ENCODE results near the gene FOXP1. TPM values are rescaled to one million over a fixed set of nuclear protein-coding genes. Genes with fewer than 3 reads are reported as not detected.

The FOXP1 gene
- total RNA-seq, 4 donors from 2014 or later, result 13.2 to 46.6 (median 29.2) TPM

GRCh38 chr3:70914862-70915261 lies 668.7 kb downstream of the FOXP1 start:
- no peak overlapping the region for H3K27ac ChIP-seq
- H3K9me3 ChIP-seq, result no peaks in the 10 kb centered on the region
- intact Hi-C loops (cut with DNase I; ENCODE audit: low total_unique reads), result no loop called here
- H3K27me3 ChIP-seq, result no peaks in the 10 kb centered on the region
- no peak for TF ChIP-seq POLR2A (IDR thresholded peaks at IDR 0.05)
- TF ChIP-seq, protein P1, sequence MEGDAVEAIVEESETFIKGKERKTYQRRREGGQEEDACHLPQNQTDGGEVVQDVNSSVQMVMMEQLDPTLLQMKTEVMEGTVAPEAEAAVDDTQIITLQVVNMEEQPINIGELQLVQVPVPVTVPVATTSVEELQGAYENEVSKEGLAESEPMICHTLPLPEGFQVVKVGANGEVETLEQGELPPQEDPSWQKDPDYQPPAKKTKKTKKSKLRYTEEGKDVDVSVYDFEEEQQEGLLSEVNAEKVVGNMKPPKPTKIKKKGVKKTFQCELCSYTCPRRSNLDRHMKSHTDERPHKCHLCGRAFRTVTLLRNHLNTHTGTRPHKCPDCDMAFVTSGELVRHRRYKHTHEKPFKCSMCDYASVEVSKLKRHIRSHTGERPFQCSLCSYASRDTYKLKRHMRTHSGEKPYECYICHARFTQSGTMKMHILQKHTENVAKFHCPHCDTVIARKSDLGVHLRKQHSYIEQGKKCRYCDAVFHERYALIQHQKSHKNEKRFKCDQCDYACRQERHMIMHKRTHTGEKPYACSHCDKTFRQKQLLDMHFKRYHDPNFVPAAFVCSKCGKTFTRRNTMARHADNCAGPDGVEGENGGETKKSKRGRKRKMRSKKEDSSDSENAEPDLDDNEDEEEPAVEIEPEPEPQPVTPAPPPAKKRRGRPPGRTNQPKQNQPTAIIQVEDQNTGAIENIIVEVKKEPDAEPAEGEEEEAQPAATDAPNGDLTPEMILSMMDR (IDR thresholded peaks at IDR 0.05 in 4 of 5, conservative IDR thresholded peaks at IDR 0.05 in 1 of 5), result no peak
- no peak overlapping the region for H3K4me3 ChIP-seq
- no peak for ATAC-seq
- H3K36me3 ChIP-seq, result no peaks in the 10 kb centered on the region
- DNase-seq, result no peak
- no peaks in the 10 kb centered on the region for H3K4me1 ChIP-seq
- in situ Hi-C loops (cut with MboI; ENCODE audit: low sequenced_read_pairs in 4 of 4), result no loop called here

DNA sequence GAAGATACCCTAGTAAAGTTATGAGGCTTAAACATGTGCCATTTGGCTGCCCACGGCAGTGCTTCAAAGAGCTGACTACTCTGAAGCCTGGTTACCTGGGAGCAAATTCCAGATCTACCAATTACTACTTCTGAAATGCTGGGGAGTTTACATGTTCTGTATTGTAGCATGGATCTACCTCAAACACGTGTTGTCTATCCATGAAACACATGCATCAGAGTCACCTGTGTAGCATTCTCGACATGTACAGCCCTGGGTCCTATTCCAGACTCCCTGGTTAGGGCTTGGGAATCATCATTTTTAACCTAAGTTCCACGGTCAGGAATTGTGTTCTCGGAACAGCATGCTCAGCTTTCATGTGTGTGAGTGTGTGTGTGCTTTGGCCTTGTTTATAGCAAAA lies 671.8 kb downstream of the FOXP1 start:
- Histone ChIP-seq H3K27ac (no peak overlapping the region), H3K9me3 (no peaks in the 10 kb centered on the region), H3K27me3 (no peaks in the 10 kb centered on the region), H3K36me3 (no peaks in the 10 kb centered on the region), H3K4me1 (no peaks in the 10 kb centered on the region), H3K4me3 (no peak overlapping the region)
- TF ChIP-seq POLR2A (IDR thresholded peaks at IDR 0.05), result no peak
- TF ChIP-seq, protein P1 (IDR thresholded peaks at IDR 0.05 in 4 of 5, conservative IDR thresholded peaks at IDR 0.05 in 1 of 5), result no peak
- in situ Hi-C loops (cut with MboI; ENCODE audit: low sequenced_read_pairs in 4 of 4), result no loop called here
- no peak for DNase-seq
- intact Hi-C loops (cut with DNase I; ENCODE audit: low total_unique reads), result no loop called here
- ATAC-seq, result no peak

DNA sequence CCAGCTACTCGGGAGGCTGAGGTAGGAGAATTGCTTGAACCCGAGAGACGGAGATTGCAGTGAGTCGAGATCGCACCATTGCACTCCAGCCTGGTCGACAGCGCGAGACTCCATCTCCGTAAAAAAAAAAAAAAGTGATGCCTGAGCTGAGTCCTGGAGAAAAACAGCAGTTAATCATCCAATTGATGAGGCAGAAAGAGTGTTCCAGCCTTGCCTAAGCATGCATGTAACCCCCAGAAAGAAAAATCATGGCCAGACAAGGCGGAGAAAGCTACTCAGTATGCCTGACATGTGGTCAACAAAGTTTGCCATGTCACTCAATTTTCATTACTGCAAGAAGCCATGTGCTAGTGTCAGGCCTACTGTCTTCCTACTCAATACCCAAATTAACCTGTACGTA lies 678.0 kb downstream of the FOXP1 start:
- no peaks in the 10 kb centered on the region for H3K27me3 ChIP-seq
- intact Hi-C loops (cut with DNase I; ENCODE audit: low total_unique reads), result no loop called here
- ATAC-seq, result no peak
- H3K4me1 ChIP-seq, result no peaks in the 10 kb centered on the region
- in situ Hi-C loops (cut with MboI; ENCODE audit: low sequenced_read_pairs in 4 of 4), result no loop called here
- no peak for TF ChIP-seq POLR2A (IDR thresholded peaks at IDR 0.05)
- TF ChIP-seq, protein P1 (IDR thresholded peaks at IDR 0.05 in 4 of 5, conservative IDR thresholded peaks at IDR 0.05 in 1 of 5), result no peak
- H3K9me3 ChIP-seq, result no peaks in the 10 kb centered on the region
- H3K27ac ChIP-seq, result no peak overlapping the region
- no peak for DNase-seq
- no peak overlapping the region for H3K4me3 ChIP-seq
- no peaks in the 10 kb centered on the region for H3K36me3 ChIP-seq

MicroRNA genes within 50 kb of the gene (microRNA counts, 767-probe panel; counts per million panel counts)
- microRNA hsa-miR-1284, result 356 to 448 counts per million in 2 donors

Small RNA genes lying within 50 kb of the gene (microRNA-seq; reads per million reads assigned to microRNA genes)
- gene MIR1284 (ENCODE audit: borderline replicate concordance in 2 of 2), result 0 to 2.4 reads per million in 2 donors

Other genes with a start within 250 kb of the FOXP1 start
- 10 to 100 TPM; 25.0 to 51.0 (median 42.8) TPM for gene EIF4E3, start 141.7 kb upstream of the FOXP1 start, total RNA-seq
- under 1 TPM in 3 of 4 donors, not detected in 1; 0.20 to 0.69 (median 0.39) TPM for gene GPR27, start 170.1 kb upstream of the FOXP1 start, total RNA-seq
- under 1 TPM in 1 of 4 donors, not detected in 3; 0.33 TPM for gene PROK2, start 201.4 kb upstream of the FOXP1 start, total RNA-seq